HG03432 (cell line): ENCODE data around the gene STX10.

Source experiments
- ATAC-seq: cut with Tn5 transposase; IDR thresholded peaks from one replicate; pipeline ENCODE4 v1.9.1; 2021; ENCODE audit warnings: mild to moderate bottlenecking, moderate library complexity; ENCODE audit not compliant: unreplicated experiment

Gene STX10

GRCh38 chr19:13146763-13147563 lies 3.2 kb downstream of the STX10 start:
- ATAC-seq, result no peak

DNA sequence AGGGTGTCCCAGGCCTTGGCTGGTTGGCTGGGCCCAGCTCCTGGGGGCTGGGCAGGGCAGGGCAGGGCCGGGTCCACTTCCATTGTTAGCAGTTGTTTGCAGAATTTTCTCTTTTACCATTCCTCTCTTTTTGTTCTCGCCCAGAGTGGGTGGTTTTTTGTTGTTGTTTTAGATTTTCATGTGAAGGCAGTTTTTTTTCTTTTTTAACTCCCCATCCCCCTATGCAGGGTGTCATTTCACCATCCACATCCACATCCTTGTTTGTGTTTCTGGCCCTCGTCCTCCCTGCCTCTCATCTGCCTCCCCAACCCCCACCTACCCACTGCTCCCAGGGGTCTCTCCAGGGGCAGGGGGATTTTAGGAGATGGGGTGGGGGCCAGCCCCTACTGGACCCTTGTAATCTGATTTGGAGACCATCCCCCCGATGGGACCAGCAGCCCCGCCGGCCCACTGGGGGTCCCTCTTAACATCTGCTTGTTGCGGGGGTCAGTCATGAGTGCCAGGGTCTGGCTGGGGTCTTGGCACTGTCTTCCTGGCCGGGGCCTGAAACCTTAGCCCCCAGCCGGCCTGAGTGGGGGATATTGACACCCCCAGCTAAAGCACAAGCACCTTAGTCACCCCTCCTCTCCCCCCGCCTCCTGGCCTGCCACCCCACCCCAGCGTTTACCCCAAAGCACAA lies 10.4 kb downstream of the STX10 start:
- no peak for ATAC-seq

- ATAC-seq, result no peak
These were observed 11.3 kb downstream of the STX10 start for GRCh38 chr19:13138916-13139198.

DNA sequence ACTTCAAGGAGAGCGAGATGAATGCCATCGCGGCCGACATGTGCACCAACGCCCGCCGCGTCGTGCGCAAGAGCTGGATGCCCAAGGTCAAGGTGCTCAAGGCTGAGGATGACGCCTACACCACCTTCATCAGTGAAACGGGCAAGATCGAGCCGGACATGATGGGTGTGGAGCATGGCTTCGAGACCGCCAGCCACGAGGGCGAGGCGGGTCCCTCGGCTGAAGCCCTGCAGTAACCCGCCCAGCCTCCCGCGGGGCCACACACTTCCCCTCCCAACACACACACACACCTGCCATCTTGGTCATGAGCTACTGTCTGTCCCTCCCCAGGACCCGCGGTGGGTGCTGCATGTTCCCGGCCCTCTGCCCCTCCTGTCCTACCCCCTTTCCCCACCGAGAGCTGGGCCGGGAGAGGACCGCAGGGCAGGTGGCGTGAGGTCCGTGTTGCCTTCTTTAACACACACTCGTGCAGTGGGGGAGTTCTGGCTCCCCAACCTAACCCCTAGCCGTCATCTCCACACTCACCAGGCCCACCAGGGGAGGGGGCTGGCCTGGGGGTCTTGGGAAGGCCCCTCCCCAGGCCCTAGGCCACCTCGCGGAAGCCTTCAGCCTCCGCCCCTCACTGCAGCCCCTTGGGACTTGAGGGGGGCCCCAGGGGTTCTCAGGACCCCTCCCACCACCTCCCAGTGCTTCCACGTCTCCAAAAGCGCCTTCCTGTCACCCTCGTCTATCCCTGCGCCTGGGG lies 11.8 kb downstream of the STX10 start:
- no peak for ATAC-seq

DNA sequence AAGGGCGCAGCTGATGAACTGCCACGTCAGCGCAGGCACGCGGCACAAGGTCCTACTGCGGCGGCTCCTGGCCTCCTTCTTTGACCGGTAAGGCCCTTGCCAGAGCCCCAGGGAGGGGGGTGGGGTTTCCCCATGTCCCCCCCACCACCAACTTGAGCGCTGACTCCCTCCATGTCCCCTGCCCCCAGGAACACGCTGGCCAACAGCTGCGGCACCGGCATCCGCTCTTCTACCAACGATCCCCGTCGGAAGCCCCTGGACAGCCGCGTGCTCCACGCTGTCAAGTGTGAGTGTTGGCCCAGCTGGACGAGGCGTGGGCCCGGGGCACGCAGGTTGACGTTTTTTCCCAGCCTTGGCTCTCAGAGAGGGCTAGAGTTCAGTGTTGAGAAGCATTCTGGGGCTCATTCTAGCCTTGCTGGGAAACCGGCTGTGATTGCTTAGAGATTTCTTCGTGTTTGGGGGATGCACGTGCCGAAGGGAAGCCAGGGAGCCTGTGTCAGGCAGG lies 12.8 kb downstream of the STX10 start:
- no peak for ATAC-seq

- ATAC-seq, result no peak
These were observed 14.8 kb downstream of the STX10 start for GRCh38 chr19:13135068-13136062.

DNA sequence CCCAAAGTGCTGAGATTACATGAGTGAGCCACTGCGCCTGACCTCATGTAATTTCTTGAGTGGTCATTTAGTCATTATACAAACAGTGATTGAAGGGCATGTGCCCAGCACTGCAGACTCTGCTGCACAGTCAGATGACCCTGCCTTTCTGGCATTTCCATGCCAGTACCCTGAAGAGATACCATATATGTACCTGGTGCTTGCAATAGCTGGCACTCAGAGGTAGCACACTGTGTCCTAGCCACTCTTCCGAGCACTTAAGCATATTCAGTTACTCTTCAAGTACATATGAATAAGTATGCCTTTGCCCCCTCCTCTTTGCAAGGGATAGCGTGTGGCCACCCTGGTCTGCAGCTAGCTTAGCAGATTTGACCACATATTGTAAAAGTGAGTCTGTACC lies 15.5 kb downstream of the STX10 start:
- no peak for ATAC-seq

DNA sequence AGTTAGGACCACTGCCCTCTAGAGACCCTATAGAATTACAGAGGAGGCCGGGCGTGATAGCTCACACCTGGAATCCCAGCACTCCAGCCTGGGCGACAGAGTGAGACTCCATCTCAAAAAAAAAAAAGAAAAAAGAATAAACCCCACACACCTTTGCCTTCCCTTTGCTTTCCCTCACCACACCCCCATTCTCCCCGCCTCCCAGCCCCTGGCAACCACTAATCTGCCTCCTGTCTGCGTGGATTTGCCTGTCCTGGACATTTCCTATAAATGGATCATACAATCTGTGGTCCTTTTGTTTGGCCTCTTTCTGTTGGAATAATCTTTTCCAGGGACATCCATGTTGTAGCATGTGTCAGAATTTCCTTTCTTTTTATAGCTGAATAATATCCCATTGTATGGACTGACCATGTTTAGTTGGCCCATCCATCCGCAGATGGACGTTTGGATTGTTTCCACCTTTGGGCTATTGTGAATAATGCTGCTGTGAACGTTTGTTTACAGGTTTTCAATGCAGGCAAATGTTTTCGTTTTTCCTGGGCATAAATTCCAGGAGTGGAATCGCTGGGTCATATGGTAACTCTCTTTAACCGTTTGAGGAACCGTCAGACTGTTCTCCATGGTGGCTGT lies 16.8 kb downstream of the STX10 start:
- no peak for ATAC-seq

- no peak for ATAC-seq
These were observed 17.5 kb downstream of the STX10 start for GRCh38 chr19:13132471-13133180.

GRCh38 chr19:13130886-13131490 lies 19.2 kb downstream of the STX10 start:
- ATAC-seq, result no peak

GRCh38 chr19:13129384-13129783 lies 20.8 kb downstream of the STX10 start:
- ATAC-seq, result no peak

DNA sequence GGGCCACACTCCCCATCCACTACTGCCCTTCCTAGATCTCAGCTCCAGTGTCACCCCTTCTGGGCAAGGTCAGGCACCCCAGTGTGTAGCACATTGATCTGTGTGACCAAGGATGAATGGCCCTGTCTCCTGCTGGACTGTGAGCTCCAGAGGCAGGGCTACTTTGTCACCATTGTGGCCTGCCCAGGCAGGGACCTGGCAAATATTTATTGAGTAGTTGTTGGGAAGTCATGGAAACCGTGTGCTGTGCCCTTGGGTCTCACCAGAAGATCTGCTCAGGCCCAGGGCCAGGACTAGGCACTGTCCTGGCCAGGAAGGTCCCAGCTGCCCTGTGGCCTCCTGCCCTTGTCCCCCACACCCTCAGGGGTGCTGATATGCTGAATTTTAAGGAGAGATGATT lies 21.6 kb downstream of the STX10 start:
- ATAC-seq, result no peak

DNA sequence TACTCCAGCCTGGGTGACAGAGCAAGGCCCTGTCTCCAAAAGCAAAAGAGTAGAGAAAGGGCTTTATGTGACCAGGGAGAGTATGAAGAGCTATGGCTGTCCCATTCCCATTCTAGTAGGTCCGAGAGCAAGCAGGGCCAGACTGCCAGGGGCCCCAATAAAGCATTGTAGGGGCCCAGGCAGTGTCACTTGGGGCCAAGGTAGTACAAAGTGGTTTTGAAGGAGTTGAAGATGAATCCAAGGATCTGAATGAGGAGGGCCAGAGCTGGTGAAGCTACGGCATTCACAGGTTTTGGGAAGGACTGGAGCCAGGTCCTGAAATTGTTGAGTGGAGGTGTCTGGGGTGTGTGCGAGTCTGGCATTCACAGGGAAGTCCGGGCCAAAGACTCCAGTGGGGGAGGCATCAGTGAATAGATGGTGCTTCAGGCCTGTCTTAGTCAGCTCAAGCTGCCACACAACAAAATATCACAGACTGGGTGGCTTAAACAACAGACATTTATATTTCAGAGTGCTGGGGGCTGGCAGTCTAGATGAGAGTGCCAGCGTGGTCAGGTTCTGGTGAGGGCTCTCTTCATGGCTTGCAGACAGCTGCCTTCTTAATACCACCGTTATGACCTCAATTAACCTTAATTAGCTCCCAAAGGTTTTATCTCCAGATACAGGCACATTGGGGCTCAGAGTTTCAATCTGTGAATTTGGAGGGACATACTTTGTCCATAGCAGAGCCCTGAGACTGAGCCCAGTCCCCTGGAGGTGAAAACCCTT lies 22.2 kb downstream of the STX10 start:
- ATAC-seq, result no peak

DNA sequence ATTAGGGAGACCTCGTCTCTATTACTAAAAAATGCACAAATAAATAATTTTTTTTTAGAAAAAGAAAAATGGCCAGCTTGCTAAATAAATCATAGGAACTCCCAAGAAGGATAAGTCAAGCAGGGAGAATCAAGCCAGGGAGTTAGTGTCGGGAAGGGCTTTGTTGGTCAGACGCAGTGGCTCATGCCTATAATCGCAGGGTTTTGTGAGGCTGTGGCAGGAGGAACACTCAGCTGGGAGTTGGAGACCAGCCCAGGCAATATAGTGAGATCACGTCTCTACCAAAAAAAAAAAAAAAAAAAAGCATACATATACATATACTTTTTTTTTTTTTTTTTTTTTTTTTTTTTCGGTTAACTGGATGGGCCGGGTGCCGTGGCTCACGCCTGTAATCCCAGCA lies 23.1 kb downstream of the STX10 start:
- ATAC-seq, result no peak

GRCh38 chr19:13122980-13123957 lies 26.9 kb downstream of the STX10 start:
- no peak for ATAC-seq

DNA sequence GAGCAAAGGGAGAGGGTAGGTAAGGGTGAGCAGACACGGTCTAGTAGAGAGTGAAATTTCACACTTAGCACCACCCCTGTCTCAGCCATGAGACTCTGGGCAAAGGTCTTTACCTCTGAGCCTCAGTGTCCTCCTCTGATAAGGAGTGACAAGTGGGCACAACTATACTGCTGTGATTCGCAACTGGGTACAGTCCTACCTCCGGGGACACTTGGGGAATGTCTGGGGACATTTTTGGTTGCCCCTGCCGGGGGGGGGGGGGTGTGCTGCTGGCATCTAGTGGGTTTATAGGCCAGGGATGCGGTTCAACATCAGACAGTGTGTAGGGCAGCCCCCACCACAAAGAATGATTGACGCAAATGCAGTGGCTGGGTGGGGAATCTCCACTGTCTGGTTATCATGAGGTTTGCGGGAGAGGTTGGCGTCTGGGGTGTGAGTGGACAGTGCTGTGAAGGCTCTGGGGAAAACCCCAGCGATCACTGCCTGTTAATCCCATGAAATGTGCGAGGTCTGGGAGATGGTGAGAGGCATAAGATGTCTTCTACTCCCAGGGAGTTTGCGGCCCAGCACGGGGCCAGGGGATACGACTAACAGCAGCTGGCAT lies 27.8 kb downstream of the STX10 start:
- no peak for ATAC-seq
